GM21381 (cell line): ENCODE measurements around the gene KRTAP19-1.
"Not testable (repeated sequence)": the region's sequence is repeated elsewhere in the genome, so short reads cannot be mapped to it uniquely, and the experiment has no call there.

Source experiments
- ATAC-seq: cut with Tn5 transposase; IDR thresholded peaks from one replicate; pipeline ENCODE4 v1.9.1; 2021; ENCODE audit warnings: mild to moderate bottlenecking, moderate library complexity; ENCODE audit not compliant: unreplicated experiment

Gene KRTAP19-1

DNA sequence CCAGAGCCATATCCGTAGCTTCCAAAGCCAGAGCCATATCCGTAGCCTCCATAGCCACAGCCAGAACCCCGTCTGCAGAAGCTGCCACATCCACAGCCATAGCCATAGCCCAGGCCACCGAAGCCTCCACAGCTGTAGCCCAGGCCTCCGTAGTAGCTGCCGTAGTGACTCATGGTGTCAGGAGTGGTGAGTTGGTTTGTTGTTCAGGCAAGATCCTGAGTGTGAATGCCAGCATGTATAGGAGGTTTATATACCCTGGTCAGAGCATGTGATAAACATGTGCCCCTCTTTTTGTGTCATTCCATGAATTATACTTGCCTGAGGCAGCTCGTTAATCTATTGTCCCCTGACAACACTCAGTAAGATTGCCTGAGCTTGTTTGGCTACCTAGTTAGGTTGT is at the start of gene KRTAP19-1:
Gene KRTAP19-1, minus strand, starts transcription at position 223 of the 400 bp plus-strand sequence. Its CDS starts 50 bp downstream, at position 173.
- ATAC-seq: no peak

DNA sequence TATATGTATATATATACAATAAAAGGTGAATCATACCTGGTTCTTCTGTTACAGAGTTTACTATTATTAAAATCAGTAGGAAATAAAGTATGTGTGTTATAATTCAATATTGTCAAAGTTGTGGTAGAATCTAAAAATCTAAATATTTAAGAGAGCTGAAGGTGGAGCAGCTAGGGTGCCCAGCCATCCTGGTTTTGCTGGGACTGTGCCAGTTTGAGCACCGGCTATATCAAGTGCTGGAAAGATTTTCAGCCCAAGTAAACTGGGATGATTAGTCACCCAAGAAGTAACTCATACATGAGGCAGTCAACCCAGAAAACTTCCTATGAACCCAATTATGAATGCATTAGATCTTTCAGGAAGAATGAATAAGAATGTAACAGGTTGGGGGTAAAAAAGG is 38.7 kb upstream of the KRTAP19-1 start:
- ATAC-seq: no peak

DNA sequence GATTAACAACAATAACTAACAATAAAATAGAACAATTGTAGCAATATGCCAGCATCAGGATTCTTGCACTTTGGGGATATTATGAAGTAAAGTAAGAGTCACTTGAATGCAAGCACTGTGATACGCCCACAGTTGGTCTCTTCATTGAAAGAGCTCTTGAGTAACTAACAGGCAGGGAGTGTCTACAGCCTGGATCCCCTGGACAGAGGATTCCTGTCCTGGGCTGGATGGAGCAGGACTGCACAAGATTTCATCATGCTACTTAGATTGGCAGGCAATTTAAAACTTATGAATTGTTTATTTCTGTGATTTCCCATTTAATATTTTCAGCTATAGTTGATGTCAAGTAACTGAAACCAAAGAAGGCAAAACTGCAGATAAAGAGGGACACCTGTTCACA is 35.5 kb upstream of the KRTAP19-1 start:
- no peak for ATAC-seq

DNA sequence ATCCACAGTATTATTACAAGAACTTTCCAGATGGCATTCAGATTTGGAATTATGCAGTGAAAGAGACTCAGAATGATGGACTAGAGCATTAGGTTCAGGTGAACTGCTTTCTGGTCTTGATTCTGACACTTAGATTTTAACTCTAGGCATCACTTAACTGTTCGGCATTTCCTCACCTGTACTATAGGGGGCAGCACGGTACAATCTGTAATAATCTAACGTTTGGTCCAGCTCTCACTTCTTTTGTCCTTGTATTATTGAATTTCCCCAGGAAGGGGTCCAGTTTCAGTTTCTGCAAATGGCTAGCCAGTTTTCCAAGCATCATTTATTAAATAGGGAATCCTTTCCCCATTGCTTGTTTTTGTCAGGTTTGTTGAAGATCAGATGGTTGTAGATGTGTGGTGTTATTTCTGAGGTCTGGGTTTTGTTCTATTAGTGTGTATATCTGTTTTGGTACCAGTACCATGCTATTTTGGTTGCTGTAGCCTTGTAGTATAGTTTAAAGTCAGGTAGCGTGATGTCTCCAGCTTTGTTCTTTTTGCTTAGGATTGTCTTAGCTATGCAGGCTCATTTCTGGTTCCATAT is 25.5 kb upstream of the KRTAP19-1 start:
- not testable (repeated sequence) for ATAC-seq

DNA sequence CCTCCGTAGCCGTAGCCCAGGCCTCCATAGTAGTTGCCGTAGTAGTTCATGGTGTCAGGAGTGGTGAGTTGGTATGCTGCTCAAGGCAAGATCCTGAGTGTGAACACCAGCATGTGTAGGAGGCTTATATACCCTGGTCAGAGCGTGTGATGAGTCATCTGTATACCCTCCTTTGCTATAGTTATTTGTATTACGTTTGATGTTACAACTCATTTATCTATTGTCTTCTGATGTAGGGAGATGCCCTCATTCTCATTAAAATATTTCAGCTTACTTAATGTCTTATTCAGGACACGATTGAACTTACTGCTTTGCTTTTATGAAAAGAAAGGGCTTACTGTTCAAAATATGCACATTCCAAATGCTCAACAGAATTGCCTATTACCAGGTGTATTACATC is 21.9 kb upstream of the KRTAP19-1 start, which contains the start of gene KRTAP19-5:
Gene KRTAP19-5, minus strand, starts transcription at position 101 of the 400 bp plus-strand sequence. Its CDS starts 51 bp downstream, at position 50.
- no peak for ATAC-seq

DNA sequence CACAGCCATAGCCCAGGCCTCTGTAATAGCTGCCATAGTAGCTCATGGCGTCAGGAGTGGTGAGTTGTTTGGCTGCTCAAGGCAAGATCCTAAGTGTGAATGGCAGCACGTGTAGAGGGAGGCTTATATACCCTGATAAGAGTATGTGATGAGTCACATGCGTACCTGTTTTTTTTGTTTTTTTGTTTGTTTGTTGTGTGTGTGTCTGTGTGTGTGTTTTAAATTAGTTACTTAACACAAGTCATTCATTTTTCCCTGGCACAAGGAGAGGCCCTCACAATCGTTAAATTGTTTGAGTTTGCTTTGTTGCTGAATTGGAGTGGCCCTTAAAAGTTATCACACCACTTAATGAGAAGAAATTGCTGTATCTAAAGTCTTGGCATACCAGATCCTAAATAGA is 16.9 kb upstream of the KRTAP19-1 start, which contains the start of gene KRTAP19-4:
Gene KRTAP19-4, minus strand, starts transcription at position 101 of the 400 bp plus-strand sequence. Its CDS starts 55 bp downstream, at position 46.
- no peak for ATAC-seq

DNA sequence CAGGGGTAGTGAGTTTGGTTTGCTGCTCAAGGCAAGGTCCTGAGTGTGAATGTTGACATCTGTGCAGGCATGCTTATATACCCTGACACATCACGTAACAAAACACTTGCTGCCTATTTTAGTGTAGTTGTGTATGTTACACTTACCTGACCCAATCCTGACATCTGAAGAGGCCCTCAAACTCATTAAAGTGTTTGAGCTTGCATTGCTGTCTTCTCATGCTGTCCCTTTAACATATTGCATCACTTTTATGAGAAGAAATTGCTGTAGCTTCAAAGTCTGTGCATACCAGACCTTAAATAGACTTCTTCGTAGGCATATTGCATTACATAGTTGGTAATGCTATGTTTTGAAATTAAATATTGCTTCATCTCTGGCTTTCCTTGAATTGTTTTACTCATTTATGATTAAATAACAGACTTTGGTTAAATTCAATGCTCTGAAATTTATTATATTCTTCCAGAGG is 11.8 kb upstream of the KRTAP19-1 start, which contains the start of gene KRTAP19-3:
Gene KRTAP19-3, minus strand, starts transcription at position 51 of the 466 bp plus-strand sequence. CDS start 56 bp downstream, outside the sequence.
- no peak for ATAC-seq

DNA sequence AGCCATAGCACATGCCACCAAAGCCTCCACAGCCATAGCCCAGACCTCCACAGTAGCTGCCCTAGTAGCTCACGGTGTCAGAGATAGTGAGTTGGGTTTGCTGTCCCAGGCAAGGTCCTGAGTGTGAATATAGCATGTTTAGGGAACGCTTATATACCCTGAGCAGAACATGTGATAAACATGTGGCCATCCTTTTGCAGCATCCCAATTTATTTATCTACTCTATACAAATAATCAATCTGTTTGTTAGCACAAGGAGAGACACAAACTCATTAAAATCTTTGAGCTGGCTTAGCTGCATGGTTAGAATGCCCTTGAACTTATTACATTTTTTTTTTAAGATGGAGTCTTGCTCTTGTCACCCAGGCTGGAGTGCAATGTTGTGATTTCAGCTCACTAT is 7.2 kb upstream of the KRTAP19-1 start, which contains the start of gene KRTAP19-2:
Gene KRTAP19-2, minus strand, starts transcription at position 101 of the 400 bp plus-strand sequence. Its CDS starts 88 bp downstream, at position 13.
- no peak for ATAC-seq

DNA sequence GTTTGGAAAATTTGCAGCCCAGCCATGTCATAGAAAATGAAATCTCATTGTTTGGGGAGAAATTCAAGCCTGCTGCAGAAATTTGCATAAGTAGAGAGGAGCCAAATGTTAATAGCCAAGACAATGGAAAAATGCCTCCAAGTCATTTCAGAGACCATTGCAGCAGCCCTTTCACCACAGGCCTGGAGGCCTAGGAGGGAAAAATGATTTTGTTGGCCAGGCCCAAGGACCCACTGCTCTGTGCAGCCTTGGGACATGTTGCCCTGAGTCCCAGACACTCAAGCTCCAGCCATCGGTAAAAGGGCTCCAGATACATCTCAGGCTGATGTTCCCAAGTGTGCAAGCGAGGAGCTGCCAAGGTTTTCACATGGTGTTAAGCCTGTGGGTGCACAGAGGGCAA is 6.0 kb upstream of the KRTAP19-1 start:
- ATAC-seq: no peak

DNA sequence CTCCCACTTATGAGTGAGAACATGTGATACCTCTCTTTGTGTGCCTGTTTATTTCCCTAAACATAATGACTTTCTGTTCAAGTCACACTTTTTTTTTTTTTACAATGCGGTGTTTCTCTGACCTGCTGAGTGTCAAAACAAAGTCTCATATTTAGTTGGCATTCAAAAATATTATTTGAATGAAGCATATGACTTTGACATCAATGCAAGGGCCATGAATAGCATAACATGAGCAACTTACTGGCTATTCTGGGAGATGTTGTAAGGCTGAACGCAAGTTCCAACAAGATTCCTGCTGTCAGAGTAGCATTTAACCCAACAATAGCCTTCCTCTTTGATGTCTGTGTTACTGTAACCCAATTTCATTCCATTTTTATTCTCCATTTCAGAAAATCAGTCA is 2.0 kb upstream of the KRTAP19-1 start:
- no peak for ATAC-seq

DNA sequence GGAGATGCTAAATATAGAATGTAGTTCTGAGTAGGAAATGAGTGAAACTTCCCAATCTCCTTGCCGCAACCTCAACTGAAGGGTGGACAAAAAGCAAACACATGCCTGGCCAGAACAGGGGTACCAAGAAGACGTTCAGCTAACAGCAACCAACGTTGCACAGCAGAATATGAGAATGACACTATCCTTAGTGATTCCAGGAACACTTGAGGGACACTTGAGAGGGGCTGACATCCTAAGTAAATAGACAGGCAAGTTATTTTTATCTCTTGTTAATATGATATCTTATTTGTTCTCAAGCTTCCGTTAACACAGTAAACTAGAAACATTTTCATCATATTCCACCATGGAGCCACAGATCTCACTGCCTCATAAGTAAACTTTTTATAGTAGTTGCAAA is 908 bp downstream of the KRTAP19-1 start:
- ATAC-seq: no peak

DNA sequence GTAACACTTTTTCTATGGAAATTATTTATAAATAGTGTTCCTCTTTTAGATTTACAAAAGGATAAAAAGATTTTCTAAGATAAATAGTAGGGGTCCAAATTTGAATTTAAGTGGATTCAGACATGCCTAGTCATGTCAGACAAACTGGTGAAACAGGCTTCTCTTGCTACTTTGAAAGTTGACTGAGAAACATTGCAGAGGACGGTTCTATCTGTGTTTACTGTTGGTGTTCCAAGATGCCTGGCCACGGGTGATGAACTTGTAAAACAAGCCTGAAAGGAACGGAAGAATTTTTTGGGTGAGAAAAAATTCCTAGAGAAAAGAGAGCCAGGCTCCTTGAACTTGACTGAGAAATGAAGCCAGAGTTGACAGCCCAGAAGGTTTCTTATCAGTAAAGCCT is 2.2 kb downstream of the KRTAP19-1 start:
- no peak for ATAC-seq

DNA sequence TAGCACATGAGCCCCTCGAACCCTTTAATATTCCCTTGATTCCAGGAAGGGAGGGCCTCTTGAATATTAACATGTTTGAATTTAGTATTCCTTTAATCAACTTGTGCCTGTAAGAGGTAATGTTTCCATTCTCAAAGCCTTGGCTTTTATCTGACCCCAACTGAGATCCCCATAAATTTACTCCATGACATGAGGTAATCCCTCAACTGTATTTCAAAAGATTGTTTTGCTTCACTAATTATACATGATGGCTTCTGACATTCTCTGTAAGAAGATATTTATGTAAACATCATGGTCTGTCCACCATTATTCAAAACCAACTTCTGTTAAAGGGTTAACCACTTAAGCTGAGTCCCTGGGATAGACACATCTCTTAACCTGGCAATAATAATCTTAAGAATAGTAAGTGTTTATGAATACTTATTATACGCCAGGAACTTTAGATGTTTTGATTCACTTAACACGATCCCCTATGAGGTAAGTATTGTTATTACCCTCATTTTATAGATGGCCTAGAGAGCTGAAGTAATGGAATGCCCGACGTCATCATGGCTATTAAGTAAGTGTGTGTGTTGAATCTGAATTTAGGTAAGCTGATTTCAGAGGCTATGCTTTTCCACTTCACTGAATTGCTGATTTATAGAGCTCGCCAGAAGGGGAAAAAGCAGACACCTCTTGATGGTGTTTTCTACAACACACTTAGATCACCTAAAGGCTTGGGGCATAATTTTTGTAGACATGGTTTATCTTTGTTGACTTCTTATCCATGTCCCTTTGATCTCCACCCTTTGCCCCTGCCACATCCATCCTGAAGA is 11.1 kb downstream of the KRTAP19-1 start:
- no peak for ATAC-seq

DNA sequence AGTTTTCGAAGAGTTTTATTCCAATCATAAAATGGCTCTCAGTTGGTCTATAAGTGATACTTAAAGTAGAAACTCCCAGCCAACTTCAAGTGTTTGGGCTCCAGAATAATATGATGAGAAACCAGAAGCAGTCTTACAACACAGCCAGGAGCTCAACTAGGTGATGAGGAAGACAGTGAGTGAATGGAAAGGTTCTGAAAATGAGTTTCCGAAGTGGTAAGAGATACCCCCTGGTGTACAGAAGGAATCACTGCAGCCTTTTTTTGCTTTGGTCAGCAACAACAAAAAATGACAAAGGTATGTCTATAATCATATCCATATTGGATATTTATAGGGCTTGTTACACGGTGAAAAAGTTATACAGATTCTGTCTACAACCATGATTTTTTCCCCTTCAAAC is 16.5 kb downstream of the KRTAP19-1 start:
- ATAC-seq: no peak

DNA sequence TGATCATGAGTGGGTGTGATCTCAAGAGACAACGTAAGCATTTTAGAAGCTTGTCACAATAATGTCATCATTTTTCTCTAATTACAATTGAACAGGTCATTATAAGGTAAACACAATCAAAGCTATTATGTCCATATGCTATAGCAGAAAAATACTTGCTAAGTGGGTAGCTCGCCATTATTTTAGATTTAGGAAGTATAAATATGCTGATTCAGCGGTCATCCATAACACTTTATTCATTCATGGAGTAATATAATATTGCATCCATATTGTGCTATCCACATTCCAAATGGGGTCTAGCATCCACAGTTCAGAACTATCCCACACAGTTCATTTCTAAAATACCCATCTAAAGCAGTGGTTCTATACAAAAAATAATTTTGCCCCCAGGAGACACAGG is 31.7 kb downstream of the KRTAP19-1 start:
- no peak for ATAC-seq

DNA sequence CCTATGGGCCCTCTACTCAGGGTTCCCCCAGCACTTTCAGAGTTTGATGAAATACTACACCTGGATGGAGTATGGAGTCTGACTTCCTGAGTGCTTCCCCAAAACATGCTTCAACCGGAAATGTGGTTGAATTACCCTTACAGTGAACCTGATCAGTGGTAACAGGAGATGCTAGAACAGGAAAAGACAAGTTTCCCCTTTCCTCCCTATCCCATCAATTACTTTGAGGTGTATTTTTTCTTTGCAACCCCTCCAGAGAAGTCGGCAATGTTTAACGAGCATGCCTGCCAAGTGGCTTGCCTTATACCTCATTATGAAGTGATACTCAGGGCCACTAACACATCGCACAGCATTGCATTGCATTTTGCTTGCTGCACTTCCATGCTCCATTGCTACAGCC is 33.1 kb downstream of the KRTAP19-1 start:
- no peak for ATAC-seq

DNA sequence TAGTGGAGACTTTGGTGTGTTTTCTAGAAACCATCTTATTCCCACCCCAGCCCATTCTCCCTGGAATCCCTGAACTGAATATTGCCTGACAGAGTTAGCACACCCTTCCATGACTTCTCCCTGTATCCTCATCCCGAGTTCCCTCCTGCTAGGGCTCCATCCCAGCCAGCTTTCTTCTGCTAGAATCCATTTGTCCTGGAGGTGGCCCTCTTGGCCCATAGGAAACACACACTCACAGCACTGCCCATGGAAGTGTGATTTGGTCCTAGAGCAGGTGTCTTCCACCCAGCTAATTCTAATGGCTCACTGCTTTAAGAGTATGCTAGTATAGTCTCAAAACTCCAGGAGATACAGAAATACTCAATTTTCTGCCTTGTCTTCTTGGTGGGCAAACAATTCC is 36.0 kb downstream of the KRTAP19-1 start:
- ATAC-seq: no peak

DNA sequence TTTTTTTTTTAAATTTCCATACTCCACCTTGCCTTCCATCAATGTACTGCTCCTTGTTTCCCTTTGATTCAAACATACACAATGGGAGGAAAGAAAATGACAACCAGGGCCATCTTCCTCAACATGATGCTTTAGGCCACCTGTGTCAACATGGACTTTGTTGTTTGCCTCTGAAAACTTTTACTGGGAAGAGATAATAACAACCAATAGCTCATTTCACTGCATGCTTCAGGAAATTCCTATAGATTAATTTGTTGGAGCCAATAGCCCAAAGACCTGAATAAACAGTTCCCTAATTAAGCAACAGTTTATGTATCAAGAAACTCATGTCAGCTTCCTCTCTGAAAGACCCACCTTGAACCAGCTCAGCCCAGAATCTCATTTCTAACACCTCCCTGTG is 36.9 kb downstream of the KRTAP19-1 start:
- no peak for ATAC-seq

DNA sequence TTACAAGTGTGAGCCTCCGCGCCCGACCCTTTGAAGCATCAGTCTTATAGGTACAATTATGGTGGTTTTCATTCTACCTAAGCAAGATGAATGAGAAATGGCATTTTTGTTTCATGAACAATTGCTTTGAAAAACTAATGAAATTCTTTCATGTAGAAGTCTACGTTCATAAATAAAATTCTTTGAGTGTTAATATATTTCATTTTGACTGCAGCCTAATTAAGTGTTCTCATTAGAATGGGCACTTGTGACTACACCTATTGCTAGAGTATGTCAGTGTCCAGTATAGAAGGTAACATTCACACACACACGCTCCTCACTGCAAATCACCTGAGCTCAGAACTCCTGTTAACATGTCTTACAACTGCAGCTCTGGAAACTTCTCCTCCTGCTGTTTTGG is 40.2 kb downstream of the KRTAP19-1 start, which contains the start of gene KRTAP15-1:
Gene KRTAP15-1, plus strand, starts transcription at position 301 of the 400 bp plus-strand sequence. Its CDS starts 53 bp downstream, at position 354.
- no peak for ATAC-seq

DNA sequence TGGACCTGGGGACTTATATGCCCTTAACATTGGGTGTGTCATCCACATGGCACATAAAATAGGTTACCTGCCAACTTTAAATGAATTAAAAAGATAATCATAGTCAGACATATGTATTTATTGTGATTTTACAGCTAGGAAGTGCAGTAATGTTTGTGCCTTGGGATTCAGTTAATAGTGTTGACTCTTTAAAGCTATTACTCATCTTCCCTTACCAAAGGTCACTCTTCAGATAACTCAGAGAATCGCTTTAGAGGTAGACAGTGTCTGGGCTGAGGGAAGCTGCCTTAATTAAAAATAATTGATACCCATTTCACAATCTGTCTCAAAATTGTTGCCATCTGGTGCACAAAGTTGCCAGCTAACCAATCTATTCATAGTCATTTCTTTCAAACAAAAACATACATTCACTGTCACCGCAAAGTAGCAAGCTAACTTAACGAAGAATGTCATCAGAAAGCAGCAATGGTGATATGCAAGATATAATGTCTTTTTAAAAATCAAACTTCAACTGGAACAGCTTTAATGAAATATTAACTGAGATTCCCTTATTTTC is 43.1 kb downstream of the KRTAP19-1 start:
- ATAC-seq: no peak

DNA sequence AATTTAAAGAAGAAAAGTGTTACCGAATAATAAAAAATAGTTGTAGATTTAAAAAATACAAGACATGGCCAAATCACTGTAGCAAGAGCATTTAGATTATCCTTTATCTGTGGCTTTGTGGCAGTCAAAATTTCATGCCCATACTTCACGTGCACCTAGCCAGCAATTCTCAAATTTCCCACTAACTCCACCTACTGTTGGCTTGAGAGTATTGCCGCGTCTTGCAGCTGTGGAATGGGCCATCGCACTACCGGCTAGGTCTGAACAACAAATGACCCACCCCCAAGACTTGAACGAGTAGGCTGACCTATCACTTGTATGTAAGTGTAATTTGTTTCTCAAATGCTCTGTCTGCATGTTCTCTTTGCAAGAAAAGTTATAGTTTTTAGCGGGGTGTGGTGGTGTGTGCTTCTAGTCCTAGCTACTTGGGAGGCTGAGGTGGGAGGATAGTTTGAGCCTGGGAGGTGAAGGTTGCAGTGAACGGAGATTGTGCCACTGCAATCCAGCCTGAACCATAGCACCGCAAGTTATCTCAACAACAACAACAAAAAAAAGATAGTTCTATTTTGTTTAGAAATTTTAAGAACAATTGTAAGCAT is 46.0 kb downstream of the KRTAP19-1 start:
- ATAC-seq: peak; percentile 71
